ENCODE measurements around the gene CAP2. TPM values are rescaled to one million over a fixed set of nuclear protein-coding genes. Genes with fewer than 3 reads are reported as not detected.
"Not testable (repeated sequence)": the region's sequence is repeated elsewhere in the genome, so short reads cannot be mapped to it uniquely, and the experiment has no call there.

Gene CAP2
- total RNA-seq, 1 donor from 2014 or later = 7.1 TPM

DNA sequence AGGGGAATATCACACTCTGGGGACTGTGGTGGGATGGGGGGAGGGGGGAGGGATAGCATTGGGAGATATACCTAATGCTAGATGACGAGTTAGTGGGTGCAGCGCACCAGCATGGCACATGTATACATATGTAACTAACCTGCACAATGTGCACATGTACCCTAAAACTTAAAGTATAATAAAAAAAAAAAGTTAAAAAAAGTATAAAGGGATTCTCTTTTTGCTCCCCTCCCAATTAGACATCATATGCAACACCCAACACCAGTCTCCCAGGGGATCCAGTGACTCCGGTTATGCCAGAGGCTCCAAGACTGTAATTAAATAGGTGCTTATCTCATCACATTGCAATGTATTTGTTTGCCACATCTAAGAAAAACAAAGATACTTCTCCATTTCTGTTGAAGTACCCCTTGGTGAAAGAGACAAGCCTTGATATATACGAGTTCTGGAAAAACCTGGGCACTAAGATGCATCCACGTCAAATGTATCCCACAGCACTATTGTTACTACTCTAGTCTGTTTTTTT is 35.3 kb downstream of the CAP2 start:
- not testable (repeated sequence) for ATAC-seq

DNA sequence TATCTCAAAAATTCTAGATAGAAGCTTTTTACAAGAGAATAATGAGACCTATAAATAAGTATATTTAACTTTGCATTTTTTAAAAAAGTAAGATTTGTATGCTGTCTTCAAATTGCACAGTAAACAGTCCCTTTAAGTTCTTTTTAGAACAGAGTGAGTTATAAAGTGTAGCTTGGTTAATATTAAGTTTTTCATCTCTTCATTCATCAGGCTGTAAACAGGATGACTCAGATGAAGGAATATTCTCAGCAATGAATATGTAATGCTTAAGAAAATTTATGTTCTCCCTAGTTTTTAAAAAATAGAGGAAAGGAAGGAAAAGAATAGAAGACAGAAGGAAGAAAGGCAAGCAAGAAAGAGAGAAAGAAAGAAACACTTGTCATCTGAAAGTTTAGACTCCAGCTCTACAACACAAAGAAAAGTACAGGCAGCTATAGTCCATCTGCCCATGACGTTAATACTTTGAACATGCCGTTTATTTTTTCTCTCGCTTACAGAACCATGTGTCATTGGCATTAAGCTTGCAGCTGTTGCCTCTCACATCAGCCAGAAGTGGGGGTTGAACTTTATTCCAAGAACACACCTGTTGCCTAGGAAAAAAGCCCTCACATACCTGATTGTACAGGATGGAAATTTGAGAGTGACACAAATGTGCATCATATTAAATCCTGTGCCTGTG is 36.1 kb downstream of the CAP2 start:
- intact Hi-C loops (cut with DNase I) = no loop called here
- no peak for DNase-seq (ENCODE audit: low spot score)
- no peak for ATAC-seq

More for the DNA sequence above, 35.3 kb downstream of the CAP2 start:
- intact Hi-C loops (cut with DNase I); DNase-seq (ENCODE audit: low spot score): not testable (repeated sequence)

DNA sequence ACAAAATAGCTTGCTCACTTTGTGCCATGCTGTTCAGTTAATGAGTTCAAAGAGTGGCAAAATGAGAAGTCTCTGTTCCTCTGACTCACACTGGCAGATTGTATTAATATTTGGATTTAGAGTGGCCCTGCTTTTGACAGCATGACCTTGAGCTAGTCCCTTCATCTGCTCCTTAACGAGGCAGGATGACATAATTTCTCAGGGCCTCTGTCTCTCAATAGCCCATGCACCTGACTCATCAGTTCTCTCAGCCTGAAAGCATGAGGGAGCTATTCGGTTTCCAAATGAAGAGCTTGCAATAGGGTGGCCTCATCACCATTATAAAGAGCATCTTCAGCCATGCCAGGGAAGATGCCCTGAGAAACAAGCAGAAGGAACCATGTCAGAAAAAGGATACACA is 38.2 kb downstream of the CAP2 start:
- intact Hi-C loops (cut with DNase I) = no loop called here
- DNase-seq (ENCODE audit: low spot score) = no peak
- ATAC-seq = no peak

DNA sequence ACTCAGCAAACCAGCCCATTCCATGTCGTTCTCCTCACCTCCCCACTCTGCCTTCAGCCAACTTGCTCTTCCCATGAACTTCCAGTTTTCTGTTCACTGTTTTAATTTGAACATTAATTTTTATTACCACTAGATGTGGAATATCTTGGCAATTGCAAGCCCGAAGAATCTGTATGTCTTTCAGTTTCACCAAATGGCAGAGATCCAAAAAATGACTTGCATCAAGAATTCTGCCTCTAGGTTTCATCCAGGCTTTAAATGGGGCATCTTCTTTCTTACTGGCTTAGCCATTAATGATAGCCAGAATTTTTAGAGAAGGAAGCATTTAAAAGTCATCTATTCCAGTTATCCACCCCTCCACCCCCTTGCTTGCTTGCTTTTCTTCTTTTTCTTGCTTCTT is 39.0 kb downstream of the CAP2 start:
- ATAC-seq = no peak
- DNase-seq (ENCODE audit: low spot score) = no peak
- intact Hi-C loops (cut with DNase I) = no loop called here

DNA sequence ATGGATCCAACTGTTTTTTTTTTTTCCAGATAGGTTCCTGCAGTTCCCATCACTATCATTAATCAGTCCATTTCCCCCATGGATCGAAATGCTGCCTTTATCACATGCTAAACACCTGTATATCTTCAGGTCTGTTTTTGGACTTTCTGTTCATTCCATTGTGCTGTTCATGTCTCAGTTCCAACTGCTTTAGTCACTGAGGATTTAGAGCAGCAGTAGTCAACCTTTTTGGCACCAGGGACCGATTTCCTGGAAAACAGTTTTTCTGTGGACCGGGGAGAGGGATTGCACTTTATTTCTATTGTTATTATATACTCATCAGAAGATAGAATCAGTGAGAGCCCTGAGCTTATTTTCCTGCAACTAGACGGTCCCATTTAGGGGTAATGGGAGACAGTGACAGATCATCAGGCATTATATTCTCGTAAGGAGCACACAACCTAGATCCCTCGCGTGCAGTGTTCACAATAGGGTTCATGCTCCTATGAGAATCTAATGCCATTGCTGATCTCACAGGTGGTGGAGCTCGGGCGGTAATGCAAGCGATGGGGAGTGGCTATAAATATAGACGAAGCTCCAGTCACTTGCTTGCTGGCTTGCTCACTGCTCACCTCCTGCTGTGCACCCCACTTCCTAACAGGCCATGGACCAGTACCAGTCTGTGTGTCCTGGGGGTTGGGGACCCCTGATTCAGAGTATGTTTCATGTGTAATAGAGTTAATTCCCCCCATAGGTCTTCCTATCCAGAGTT is 46.0 kb downstream of the CAP2 start:
- ATAC-seq = no peak
- intact Hi-C loops (cut with DNase I) = no loop called here
- DNase-seq (ENCODE audit: low spot score) = no peak

DNA sequence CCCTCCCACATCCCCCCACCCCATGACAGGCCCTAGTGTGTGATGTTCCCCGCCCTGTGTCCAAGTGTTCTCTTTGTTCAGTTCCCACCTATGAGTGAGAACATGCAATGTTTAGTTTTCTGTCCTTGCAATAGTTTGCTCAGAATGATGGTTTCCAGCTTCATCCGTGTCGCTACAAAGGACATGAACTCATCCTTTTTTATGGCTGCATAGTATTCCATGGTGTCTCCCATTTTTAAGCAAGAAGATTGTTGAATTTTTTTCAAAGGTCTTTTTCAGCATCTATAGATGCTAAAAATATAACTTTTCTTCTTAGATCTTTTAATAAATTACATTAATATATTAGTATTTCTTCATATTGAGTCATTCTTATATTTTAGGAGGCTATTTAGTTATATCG is 47.4 kb downstream of the CAP2 start:
- DNase-seq (ENCODE audit: low spot score); intact Hi-C loops (cut with DNase I); ATAC-seq: not testable (repeated sequence)

DNA sequence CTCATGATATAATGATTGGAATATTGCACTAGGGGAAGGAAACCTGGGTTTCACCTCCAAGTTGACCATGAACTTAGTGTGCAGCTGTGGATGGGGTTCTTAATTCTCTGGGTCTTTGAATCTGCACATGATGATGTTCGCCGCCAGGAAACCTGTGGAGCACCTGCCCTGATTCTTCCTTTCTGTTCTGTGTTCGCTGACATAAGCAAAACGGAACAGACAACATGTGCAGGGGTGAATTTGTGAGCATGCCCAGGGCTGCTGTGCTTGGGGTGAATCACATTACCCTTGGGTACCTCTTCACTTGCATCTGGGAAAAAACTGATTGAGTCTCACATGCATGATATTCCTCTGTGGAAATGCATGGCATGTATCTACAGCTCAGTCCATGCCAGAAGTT is 48.8 kb downstream of the CAP2 start:
- DNase-seq (ENCODE audit: low spot score) (no peak), ATAC-seq (no peak)
- intact Hi-C loops (cut with DNase I) = no loop called here

DNA sequence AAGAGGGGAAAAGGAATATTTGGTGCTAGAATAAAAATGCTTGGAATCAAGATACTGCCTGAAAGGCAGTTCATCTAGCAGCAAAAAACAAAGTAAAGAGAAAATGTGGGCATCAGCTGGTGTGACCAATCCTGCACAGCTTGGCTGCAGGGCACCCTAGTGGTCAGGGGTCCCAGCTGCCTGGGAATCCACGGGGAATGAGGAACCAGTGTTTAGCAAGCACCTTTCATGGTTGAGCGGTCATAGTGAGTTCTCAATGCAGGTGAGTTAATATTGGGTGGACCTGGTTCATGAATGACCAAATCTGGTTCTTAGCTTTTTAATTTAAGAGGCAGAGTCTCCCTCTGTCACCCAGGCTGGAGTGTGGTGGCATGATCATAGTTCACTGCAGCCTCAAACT is 53.3 kb downstream of the CAP2 start:
- DNase-seq (ENCODE audit: low spot score) (no peak), ATAC-seq (no peak)
- intact Hi-C loops (cut with DNase I) = no loop called here

DNA sequence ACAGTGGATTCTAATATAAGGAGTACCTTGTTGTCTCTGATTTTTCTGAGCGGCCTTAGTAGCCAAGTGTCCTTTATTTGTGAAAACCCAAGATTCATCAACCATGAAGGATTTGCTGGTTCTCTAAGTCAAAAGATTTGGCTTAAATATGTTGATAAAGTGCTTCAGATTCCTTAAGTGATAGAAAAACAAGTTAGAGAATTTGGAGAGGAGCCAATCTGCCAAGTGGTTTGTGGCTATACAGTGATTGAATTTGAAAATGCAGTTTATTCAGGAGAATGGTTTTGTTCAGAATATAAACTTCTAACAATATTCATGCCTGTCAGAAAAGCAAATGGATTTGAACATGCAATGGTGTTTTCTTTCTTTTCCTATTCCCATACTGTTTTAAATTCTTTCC is 54.8 kb downstream of the CAP2 start:
- intact Hi-C loops (cut with DNase I) = no loop called here
- DNase-seq (ENCODE audit: low spot score) (no peak), ATAC-seq (no peak)

DNA sequence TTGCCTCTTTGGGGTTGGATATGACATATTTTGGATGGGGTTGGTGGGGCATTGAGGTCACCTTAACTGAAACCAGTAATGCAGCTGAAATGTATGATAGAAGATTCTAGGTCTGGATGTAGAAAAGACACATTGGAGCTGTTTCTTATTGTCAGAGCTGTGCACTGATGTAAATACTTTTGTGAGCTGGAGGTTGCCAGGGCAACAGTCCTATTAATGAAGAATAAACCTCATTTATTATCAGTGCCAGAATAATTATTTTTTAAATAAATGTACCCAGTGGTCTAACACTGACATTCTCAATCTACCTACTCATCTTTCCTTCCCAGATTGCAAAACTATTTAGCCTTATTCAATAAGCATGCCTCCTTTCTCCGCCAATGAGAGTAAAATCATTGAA is 57.0 kb downstream of the CAP2 start:
- DNase-seq (ENCODE audit: low spot score) (no peak), ATAC-seq (no peak)
- intact Hi-C loops (cut with DNase I) = no loop called here

DNA sequence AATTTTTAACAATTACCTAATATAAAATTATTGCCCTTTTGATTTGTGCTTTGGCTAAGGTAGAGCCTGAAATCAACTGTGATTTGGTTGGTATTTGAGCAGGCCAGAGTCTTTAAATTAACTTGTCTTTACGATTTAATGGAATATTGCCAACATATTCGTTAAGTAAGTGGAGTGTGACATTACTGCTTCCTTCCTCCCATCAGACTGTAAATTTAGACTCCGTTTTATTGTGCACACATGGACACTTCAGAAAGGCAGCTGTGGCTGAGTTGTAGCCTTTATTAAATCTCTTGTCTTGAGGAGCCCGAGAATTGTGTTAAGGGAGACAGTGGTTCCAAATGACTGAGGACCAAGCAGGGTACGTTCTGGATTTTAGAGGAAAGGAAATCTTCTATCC is 57.4 kb downstream of the CAP2 start:
- DNase-seq (ENCODE audit: low spot score) (no peak), ATAC-seq (no peak)
- intact Hi-C loops (cut with DNase I) = no loop called here

DNA sequence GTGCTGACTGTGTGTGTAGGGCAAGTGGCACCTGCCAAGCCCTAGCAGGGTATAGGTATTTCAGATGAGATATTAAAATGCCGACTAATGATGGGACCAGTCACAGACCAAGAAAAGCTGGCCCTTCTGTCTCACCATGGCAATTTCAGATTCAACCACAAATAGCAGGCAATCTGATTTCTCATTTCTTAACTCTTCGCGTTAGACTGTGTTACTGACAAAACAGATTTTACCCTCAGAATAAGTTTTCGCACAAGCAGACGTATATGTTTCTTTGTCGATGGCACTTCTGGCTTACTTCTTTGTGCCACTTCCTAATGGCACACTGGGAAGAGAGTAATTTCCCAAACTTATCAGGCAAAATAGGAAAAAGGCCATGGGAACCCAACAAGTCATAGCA is 58.7 kb downstream of the CAP2 start:
- ATAC-seq (no peak), DNase-seq (ENCODE audit: low spot score) (no peak)
- intact Hi-C loops (cut with DNase I) = no loop called here

DNA sequence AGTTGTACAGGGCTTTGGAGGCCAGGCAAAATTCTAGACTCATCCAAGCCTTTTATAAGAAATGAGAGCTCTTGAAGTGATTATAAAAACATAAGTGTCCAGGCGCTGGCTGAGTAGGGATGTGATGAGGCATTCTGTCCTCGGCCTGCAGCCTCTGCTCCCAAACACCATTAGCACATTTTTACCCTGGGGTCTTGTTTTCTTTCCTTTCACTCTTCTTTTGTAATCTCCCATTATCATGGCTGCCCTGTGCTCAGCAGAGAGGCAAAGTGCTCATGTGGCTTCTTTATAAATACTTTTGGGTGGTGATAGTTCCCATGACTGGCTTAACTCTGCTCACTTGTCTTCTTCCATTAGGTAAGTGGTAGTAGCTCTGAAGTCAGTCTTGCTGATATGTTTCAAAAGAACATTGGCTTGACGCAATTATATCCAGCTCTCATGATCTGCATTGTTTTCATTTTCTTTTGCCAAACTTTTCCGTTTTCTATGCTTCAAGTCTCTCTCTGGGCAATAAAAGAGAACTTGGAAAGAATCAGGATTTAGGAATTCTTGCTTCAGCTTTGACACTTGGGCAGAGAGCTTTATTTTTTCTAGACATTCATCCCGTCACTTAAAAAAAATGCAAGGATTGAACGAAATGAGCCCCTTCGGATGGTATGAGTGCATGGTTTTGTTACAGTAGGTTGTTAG is 61.1 kb downstream of the CAP2 start:
- intact Hi-C loops (cut with DNase I) = no loop called here
- peak; percentile 74 for ATAC-seq
- no peak for DNase-seq (ENCODE audit: low spot score)

DNA sequence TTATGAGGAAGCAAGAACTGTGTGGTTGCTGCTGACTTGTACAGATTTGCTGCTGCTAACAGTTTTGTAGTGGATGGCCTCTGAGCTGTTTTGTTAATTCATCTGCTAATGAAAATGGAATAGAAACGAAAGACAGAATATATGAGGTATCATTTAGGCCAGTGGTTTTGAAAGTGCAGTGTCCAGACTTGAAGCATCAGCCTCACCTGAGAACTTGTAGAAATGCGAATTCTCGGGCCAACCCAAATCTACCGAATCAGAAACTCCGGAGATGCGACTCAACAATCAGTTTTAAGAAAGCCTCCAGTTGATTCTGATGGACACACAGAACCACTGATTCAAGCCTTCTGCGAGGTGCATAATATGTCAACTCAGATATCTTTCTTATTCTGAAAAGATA is 62.5 kb downstream of the CAP2 start:
- ATAC-seq (no peak), DNase-seq (ENCODE audit: low spot score) (no peak)
- intact Hi-C loops (cut with DNase I) = no loop called here

DNA sequence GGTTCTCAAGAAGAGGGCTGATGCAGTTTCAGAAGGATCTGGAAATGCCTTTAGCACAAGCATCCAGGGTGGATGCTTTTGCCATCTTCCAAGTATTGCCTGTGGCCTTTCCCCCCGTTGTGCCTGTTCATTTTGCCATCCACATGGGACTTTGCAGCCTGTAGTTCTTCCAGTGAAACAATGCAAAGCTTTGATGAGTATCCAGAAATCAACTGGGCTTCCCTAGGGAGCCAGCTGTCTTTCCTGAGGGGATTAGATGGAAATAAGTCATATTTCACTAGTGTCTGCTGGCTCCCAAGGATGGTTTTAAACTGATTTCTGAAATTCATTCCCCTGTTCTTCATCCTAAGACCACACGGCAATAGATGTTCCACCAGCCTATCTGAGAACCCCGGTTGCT is 63.3 kb downstream of the CAP2 start:
- ATAC-seq = no peak
- DNase-seq (ENCODE audit: low spot score) = no peak
- intact Hi-C loops (cut with DNase I) = no loop called here

DNA sequence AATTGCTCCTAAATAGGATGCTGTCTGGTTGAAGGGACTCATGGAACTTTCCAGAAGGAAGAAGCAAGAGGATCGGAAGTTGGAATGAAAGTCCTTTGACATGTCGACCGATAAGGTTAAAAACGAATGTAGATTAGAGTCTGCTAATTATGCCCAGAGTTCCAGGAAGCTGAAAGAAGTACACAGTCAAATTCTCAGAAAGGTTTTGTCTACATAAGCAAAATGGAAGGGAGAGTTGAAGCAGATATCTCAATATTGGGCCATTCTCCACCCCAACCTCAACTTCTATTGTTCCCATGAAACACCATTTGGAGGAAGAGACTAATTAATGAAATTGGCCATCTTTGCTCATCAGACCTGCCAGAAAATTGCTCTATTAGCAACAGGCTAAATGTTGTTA is 64.0 kb downstream of the CAP2 start:
- ATAC-seq (no peak), DNase-seq (ENCODE audit: low spot score) (no peak)
- intact Hi-C loops (cut with DNase I) = no loop called here

DNA sequence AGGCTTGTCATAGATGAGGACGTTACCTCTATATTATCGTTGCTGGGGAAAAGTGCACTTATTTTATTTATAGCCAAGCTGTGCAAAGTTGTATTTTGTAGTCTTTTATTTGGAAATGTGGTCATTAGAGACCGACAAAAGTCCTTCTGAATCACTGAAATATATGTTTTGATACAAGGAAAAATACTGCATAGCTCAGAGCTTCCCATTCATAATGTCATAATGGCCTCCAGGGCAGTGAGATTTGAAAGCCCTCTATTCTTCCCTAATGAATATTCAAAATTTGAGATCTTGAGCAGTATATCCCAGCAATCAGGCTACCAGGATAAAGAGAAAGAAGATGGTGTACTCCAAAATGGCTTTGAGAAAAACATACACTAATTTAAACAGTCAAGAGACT is 64.6 kb downstream of the CAP2 start:
- intact Hi-C loops (cut with DNase I) = no loop called here
- ATAC-seq (no peak), DNase-seq (ENCODE audit: low spot score) (no peak)

DNA sequence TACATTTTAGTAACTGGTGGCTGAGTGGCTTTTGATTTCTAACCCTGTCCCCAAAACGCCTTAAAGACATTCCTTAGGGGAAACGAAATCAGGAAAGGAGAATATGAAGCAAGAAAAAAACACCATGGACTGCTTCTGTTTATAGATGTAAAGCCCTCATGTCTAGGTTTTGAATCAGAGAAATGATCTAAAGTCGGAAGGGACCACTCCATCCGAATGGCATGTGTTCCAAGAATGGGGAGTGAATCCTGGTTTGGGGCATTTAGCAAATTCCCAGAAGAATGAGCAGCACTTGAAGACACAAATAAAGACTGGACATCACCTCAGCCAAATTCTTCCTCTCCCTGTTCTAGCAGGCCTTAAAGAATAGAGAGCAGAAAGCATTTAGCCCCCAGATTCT is 65.6 kb downstream of the CAP2 start:
- ATAC-seq (no peak), DNase-seq (ENCODE audit: low spot score) (no peak)
- intact Hi-C loops (cut with DNase I) = no loop called here

DNA sequence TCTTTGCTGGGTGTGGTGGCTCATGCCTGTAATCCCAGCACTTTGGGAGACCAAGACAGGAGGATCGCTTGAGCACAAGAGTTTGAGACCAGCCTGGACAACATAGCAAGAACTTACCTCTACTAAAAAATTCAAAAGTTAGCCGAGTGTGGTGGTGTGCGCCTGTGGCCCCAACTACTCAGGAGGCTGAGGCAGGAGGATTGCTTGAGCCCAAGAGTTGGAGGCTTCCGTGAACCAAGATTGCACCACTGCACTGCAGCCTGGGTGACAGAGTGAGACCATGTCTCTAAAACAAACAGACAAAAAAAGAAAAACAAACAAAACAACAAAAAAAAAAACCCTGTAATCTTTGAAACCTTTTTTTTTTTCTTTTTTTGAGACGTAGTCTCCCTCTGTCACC is 67.5 kb downstream of the CAP2 start:
- intact Hi-C loops (cut with DNase I) = no loop called here
- DNase-seq (ENCODE audit: low spot score) = no peak
- no peak for ATAC-seq

DNA sequence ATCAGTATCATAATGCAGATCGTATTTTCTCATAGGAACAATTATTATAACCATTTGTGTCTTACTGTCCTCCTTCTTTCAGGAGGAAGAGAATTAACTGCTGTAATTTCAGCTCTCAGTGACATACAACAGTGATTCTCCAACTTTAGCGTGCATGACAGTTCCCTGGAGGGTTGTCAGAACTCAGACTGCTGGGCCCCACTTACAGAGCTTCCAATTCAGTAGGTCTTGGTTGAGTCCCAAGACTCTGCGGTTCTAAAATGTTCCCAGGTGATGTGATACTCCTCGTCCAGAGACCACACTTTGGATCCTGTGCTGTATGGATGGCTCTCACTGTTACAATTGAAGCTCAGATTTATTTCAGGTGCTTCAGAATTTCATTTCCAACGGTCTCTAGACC is 72.8 kb downstream of the CAP2 start:
- intact Hi-C loops (cut with DNase I) = no loop called here
- ATAC-seq (no peak), DNase-seq (ENCODE audit: low spot score) (no peak)
